Mesenchymal stem cell (in vitro differentiated cells and primary cell): ENCODE results near the gene LITAF.

ENCODE experiments used
- DNase-seq: peaks from one replicate; pipeline ENCODE4 v3.0.0-alpha.2; 2013
- H2AFZ ChIP-seq: one replicate; pipeline ENCODE4 v1.6.1; 2013; ENCODE audit warnings: low read depth, mild to moderate bottlenecking, control low read depth, inconsistent platforms, low read length, moderate library complexity
- H2AK5ac ChIP-seq: 2 replicates; pipeline ENCODE4 v1.6.1; 2013; ENCODE audit warnings: low read length, moderate library complexity, mild to moderate bottlenecking, inconsistent platforms; ENCODE audit not compliant: severe bottlenecking
- H2BK120ac ChIP-seq: one replicate; pipeline ENCODE4 v1.6.1; 2013; ENCODE audit warnings: low read depth, mild to moderate bottlenecking, inconsistent platforms, low read length, moderate library complexity
- H2BK12ac ChIP-seq, 2 experiments: one replicate each; pipeline ENCODE4 v1.6.1; 2013; ENCODE audit warnings: inconsistent platforms in 2 of 2, low read length in 2 of 2, mild to moderate bottlenecking in 2 of 2, moderate library complexity in 2 of 2, control low read depth in 1 of 2
- H2BK15ac ChIP-seq: one replicate; pipeline ENCODE4 v1.6.1; 2013; ENCODE audit warnings: mild to moderate bottlenecking, low read depth, inconsistent platforms; ENCODE audit not compliant: poor library complexity, severe bottlenecking
- H2BK5ac ChIP-seq: 2 replicates; pipeline ENCODE4 v1.6.1; 2013; ENCODE audit warnings: low read depth, mild to moderate bottlenecking, low read length, control low read depth, inconsistent platforms; ENCODE audit not compliant: poor library complexity, severe bottlenecking
- H3K14ac ChIP-seq, 2 experiments: one replicate each; pipeline ENCODE4 v1.6.1; 2013; ENCODE audit warnings: inconsistent platforms in 2 of 2, low read length in 2 of 2, control low read depth in 1 of 2, mild to moderate bottlenecking in 1 of 2, moderate library complexity in 1 of 2
- H3K18ac ChIP-seq, 2 experiments: one replicate each; pipeline ENCODE4 v1.6.1; 2013; ENCODE audit warnings: inconsistent platforms in 2 of 2, low read length in 2 of 2, control low read depth in 1 of 2, low read depth in 1 of 2, mild to moderate bottlenecking in 1 of 2
- H3K23ac ChIP-seq, 2 experiments: one replicate each; pipeline ENCODE4 v1.6.1; 2013; ENCODE audit warnings: inconsistent platforms in 2 of 2, low read length in 2 of 2, mild to moderate bottlenecking in 2 of 2, moderate library complexity in 2 of 2, control low read depth in 1 of 2
- H3K27ac ChIP-seq: 2 replicates; pipeline ENCODE4 v1.5.1; 2013; ENCODE audit warnings: mild to moderate bottlenecking, moderate library complexity, low read length, control low read depth, inconsistent platforms; ENCODE audit not compliant: poor library complexity, severe bottlenecking
- H3K27me3 ChIP-seq, 2 experiments: 2 replicates each; pipeline versions ENCODE4 v1.6.1 to v1.7.0; 2013; ENCODE audit warnings: low read length in 2 of 2, mild to moderate bottlenecking in 2 of 2, moderate library complexity in 2 of 2, control low read depth in 1 of 2, inconsistent platforms in 1 of 2; ENCODE audit not compliant: control insufficient read depth in 1 of 2, insufficient read depth in 1 of 2
- H3K36me3 ChIP-seq, 2 experiments: 2 replicates each; pipeline versions ENCODE4 v1.6.1 to v1.7.0; 2013; ENCODE audit warnings: low read length in 2 of 2, control low read depth in 1 of 2, inconsistent platforms in 1 of 2, low read depth in 1 of 2, mild to moderate bottlenecking in 1 of 2; ENCODE audit not compliant: insufficient read depth in 2 of 2, control insufficient read depth in 1 of 2
- H3K4ac ChIP-seq, 2 experiments: one replicate each; pipeline ENCODE4 v1.6.1; 2013; ENCODE audit warnings: inconsistent platforms in 2 of 2, low read length in 2 of 2, mild to moderate bottlenecking in 2 of 2, moderate library complexity in 2 of 2, control low read depth in 1 of 2, low read depth in 1 of 2
- H3K4me1 ChIP-seq: 2 replicates; pipeline ENCODE4 v1.6.1; 2013; ENCODE audit warnings: low read depth, low read length, control low read depth; ENCODE audit not compliant: control insufficient read depth, insufficient read depth
- H3K4me2 ChIP-seq: 2 replicates; pipeline ENCODE4 v1.6.1; 2013; ENCODE audit warnings: low read length, mild to moderate bottlenecking, inconsistent platforms; ENCODE audit not compliant: poor library complexity, severe bottlenecking
- H3K4me3 ChIP-seq, 2 experiments: 2 replicates each; pipeline versions ENCODE4 v1.5.1 to v1.7.0; 2013; ENCODE audit warnings: low read length in 2 of 2, mild to moderate bottlenecking in 2 of 2, control low read depth in 1 of 2, low read depth in 1 of 2; ENCODE audit not compliant: insufficient read depth in 1 of 2
- H3K79me1 ChIP-seq: replicated peaks from 2 replicates; pipeline ENCODE4 v1.6.1; 2013; ENCODE audit warnings: mild to moderate bottlenecking, control low read depth, low read length, inconsistent platforms; ENCODE audit not compliant: poor library complexity, severe bottlenecking
- H3K9ac ChIP-seq: 2 replicates; pipeline ENCODE4 v1.7.0; 2013; ENCODE audit warnings: mild to moderate bottlenecking, low read length, moderate library complexity
- H3K9me3 ChIP-seq: 2 replicates; pipeline ENCODE4 v1.7.0; 2013; ENCODE audit warnings: mild to moderate bottlenecking, low read length; ENCODE audit not compliant: control insufficient read depth
- H4K8ac ChIP-seq: one replicate; pipeline ENCODE4 v1.6.1; 2013; ENCODE audit warnings: inconsistent platforms, mild to moderate bottlenecking, low read length, moderate library complexity
- H4K91ac ChIP-seq: one replicate; pipeline ENCODE4 v1.6.1; 2013; ENCODE audit warnings: mild to moderate bottlenecking, low read length, inconsistent platforms
- WGBS: methylation state at CpG from one replicate; pipeline ENCODE4 v1.1.7; 2013; ENCODE audit warnings: mixed read lengths; 5-methylcytosine and 5-hydroxymethylcytosine counted together

The LITAF gene

DNA sequence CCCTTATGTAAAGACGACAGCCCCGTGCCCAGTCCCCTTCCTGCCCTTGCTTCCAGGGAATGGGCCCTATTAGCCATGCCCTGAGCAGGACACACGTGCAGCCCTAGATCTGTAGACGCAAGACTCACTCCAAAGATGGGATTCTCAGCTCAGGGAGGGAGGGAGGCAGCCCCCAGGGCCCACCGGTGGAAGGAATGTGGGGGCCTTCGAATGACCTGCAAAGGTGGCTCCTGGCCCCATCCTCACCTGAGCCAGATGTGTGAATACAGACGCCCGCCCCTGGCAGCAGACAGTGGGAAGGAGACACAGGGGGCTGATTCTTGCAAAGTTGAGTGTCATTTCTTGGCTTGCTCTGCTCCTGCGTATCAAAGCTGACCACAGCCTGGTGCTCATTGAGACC is 47.8 kb downstream of the LITAF start:
- Histone ChIP-seq H3K18ac (no peak overlapping the region), H2AK5ac (no peak overlapping the region), H3K36me3 (no peaks in the 10 kb centered on the region), H2BK12ac (no peak overlapping the region), H2AFZ (no peak overlapping the region), H3K4me2 (no peak overlapping the region), H2BK5ac (no peak overlapping the region), H3K9ac (no peak overlapping the region), H3K9me3 (no peaks in the 10 kb centered on the region), H3K27ac (no peak overlapping the region), H2BK120ac (no peak overlapping the region), H3K27me3 (peaks cover 0 to 11% of the 10 kb centered on the region in 2 experiments), H3K4ac (no peak overlapping the region), H4K91ac (no peak overlapping the region), H3K4me3 (no peak overlapping the region), H3K79me1 (no peaks in the 10 kb centered on the region), H3K14ac (no peak overlapping the region), H4K8ac (no peak overlapping the region), H3K4me1 (peaks cover 2% of the 10 kb centered on the region), H3K23ac (no peak overlapping the region), H2BK15ac (no peak overlapping the region)
- DNase-seq: no peak
- 86% methylated on average over 9 of the region's 9 CpGs for WGBS

DNA sequence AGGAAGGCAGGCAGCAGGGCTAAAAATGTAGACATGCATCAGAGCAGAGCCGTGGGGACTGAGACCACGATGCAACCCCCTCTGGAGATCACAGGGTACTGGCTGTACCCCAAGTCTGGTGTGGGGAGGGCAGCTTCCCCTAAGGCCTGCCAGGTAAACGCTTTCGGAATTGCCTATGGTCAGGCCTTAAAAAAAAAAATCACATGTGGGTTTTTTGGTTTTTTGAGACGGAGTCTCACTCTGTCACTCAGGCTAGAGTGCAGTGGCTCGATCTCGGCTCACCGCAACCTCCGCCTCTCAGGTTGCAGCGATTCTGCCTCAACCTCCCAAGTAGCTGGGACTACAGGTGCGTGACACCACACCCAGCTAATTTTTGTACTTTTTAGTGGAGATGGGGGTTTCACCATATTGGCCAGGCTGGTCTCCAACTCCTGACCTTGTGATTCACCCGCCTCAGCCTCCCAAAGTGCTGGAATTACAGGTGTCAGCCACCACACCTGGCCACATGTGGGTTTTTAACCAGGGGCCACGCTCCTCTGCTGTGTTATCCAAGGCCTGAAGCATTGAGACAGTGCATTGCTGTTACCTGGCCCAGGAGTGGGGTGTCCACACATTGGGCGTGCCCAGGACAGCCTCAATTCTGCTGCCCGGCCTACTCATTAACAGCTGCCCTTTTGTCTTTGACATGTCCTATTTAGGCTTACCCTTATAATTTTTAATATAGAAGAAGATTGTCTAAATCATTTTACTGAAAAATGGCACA is 50.4 kb downstream of the LITAF start:
- Histone ChIP-seq H2AK5ac (no peak overlapping the region), H3K27ac (no peak overlapping the region), H2BK120ac (no peak overlapping the region), H3K79me1 (no peaks in the 10 kb centered on the region), H2AFZ (no peak overlapping the region), H3K9me3 (no peaks in the 10 kb centered on the region), H3K4me1 (peaks cover 2% of the 10 kb centered on the region), H2BK15ac (no peak overlapping the region), H3K27me3 (peaks cover 0 to 11% of the 10 kb centered on the region in 2 experiments), H3K36me3 (no peaks in the 10 kb centered on the region), H4K8ac (no peak overlapping the region), H3K4me2 (no peak overlapping the region), H3K14ac (no peak overlapping the region), H3K18ac (no peak overlapping the region), H3K9ac (no peak overlapping the region), H2BK5ac (no peak overlapping the region), H3K4ac (no peak overlapping the region), H4K91ac (no peak overlapping the region), H3K23ac (no peak overlapping the region), H3K4me3 (no peak overlapping the region), H2BK12ac (no peak overlapping the region)
- WGBS: 90% methylated on average over 14 of the region's 15 CpGs
- DNase-seq: no peak

DNA sequence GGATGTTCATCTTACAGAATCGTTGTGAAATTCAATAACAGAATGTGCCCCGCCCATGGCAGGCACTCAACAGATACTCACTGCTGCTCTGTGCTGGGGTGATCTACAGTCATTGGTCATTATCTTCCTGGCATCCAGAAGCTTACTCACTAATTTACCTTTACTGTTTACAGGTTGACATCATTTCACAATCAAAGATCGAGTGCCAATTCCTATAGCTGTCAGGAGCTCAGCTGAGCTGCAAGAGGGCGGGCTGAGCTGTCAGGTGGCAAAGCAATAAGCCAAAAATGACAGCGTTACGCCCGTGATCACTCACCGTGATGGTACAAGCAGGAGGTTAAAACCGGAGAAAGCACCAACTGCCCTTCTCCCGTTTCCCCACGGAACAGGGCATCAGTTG is 51.2 kb downstream of the LITAF start:
- Histone ChIP-seq H3K9ac (no peak overlapping the region), H3K36me3 (no peaks in the 10 kb centered on the region), H2BK120ac (no peak overlapping the region), H2BK15ac (peak overlapping the region; percentile 26), H4K91ac (no peak overlapping the region), H2BK5ac (no peak overlapping the region), H4K8ac (no peak overlapping the region), H3K14ac (no peak overlapping the region), H3K4me3 (no peak overlapping the region), H3K23ac (no peak overlapping the region), H2BK12ac (no peak overlapping the region), H3K4me2 (no peak overlapping the region), H3K4ac (no peak overlapping the region), H3K18ac (no peak overlapping the region), H3K79me1 (no peaks in the 10 kb centered on the region), H3K9me3 (no peaks in the 10 kb centered on the region), H3K27me3 (peaks cover 0 to 10% of the 10 kb centered on the region in 2 experiments), H2AK5ac (no peak overlapping the region), H3K4me1 (peaks cover 2% of the 10 kb centered on the region), H3K27ac (no peak overlapping the region), H2AFZ (no peak overlapping the region)
- 90% methylated on average over 11 of the region's 11 CpGs for WGBS
- DNase-seq: no peak

DNA sequence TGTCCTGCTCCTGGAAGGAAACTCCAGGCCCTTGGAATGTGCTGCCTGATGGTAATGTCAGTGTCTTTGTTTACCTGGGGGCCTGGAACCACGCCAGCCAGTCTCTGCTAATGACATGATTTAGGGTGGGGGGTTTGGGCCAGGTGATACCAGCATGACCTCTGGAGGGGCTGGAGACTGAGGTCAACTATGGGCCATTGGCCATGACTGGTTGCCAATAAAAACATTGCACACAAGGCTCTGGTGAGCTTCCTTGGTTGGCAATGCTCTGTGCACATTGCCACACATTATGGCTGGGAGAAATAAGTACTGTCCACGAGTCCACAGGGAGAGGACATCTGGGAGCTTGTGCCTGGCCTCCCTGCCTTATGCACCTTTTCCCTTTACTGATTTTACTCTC is 52.5 kb downstream of the LITAF start:
- no peak overlapping the region for H3K4ac ChIP-seq
- no peak overlapping the region for H2BK15ac ChIP-seq
- no peak overlapping the region for H2BK5ac ChIP-seq
- no peak overlapping the region for H3K18ac ChIP-seq
- H3K9ac ChIP-seq: no peak overlapping the region
- H3K4me2 ChIP-seq: no peak overlapping the region
- H3K36me3 ChIP-seq: no peaks in the 10 kb centered on the region
- no peak overlapping the region for H3K27ac ChIP-seq
- H3K14ac ChIP-seq: no peak overlapping the region
- no peak overlapping the region for H3K4me3 ChIP-seq
- no peak overlapping the region for H4K91ac ChIP-seq
- peaks cover 0 to 14% of the 10 kb centered on the region in 2 experiments for H3K27me3 ChIP-seq
- H2BK120ac ChIP-seq: no peak overlapping the region
- H4K8ac ChIP-seq: no peak overlapping the region
- H3K4me1 ChIP-seq: peaks cover 5% of the 10 kb centered on the region
- no peak for DNase-seq
- H3K9me3 ChIP-seq: no peaks in the 10 kb centered on the region
- H2AK5ac ChIP-seq: no peak overlapping the region
- no peak overlapping the region for H2AFZ ChIP-seq
- H3K79me1 ChIP-seq: no peaks in the 10 kb centered on the region
- no peak overlapping the region for H3K23ac ChIP-seq
- no peak overlapping the region for H2BK12ac ChIP-seq
- 61% methylated on average over 2 of the region's 2 CpGs for WGBS
